GM21737 (cell line): ENCODE measurements around the gene FFAR3.
"Not testable (repeated sequence)": the region's sequence is repeated elsewhere in the genome, so short reads cannot be mapped to it uniquely, and the experiment has no call there.

Source experiments
- ATAC-seq: cut with Tn5 transposase; IDR thresholded peaks from one replicate; pipeline ENCODE4 v1.9.1; 2021; ENCODE audit warnings: mild to moderate bottlenecking, moderate library complexity; ENCODE audit not compliant: unreplicated experiment

FFAR3 gene

DNA sequence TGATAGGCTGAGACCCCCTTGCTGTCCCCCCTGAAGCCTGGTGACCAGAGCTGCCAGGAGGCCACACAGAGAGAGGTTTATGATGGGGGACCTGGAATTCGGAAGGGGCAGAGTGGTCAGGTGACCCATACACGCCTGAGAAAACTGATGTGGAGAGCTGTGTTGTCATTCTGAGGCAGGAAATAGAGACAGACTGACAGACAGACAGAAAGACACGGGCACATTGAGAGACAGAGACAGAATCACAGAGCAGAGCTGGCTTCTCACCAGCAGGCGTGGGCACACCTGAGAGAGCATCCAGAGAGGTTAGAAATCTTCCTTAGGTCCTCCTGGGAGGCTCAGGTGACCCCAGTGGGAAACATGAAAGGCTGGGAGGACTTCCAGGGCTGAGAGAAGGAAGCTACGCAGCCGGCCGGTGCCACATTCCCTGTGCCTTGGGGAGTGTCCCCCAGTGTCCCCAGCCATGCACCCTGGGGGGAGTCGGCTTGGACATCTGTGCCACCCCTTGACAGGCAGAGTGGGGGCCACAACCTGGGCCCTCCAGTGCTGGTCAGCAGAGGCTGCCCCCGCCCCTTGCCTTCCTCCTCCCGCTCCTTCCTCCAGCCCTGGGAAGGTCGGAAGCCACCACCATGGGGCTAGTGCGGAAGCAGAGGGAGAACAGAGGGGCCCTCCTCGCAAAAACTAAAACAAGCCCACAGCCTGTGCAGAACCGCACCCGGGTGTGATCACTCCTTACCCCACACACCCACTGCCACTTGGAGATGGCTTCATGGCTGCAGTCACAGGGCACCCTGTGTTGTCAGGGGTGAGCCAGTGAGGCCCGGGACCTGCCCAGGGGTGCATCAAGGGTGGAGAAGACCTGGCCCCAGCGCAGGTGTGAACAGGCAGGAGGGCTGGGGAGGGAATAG lies 8.4 kb upstream of the FFAR3 start:
- no peak for ATAC-seq

DNA sequence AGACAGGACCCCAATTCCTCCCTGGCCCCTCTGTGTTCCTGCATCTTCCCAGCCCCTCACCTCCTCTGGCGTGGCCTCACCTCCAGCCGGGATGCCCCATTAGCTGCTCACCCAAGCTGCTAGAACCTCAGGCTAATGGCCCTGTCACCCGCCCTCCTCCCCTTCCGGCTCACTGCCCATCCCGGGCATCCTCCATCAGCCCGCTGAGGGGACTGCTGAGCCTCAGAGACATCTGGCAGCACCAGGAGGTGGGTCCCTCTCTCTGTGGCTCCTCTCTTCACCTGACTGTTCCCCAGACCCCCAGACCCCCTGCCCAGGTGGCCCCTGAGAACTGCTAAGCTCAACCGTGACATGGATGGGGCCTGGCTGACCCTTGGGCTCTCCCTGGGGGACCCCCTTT lies 7.7 kb upstream of the FFAR3 start:
- ATAC-seq = no peak

- no peak for ATAC-seq
Observed at GRCh38 chr19:35351411-35352176, 6.7 kb upstream of the FFAR3 start.

DNA sequence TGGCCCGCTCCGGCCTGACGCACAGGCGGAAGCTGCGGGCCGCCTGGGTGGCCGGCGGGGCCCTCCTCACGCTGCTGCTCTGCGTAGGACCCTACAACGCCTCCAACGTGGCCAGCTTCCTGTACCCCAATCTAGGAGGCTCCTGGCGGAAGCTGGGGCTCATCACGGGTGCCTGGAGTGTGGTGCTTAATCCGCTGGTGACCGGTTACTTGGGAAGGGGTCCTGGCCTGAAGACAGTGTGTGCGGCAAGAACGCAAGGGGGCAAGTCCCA lies 6.1 kb upstream of the FFAR3 start:
- ATAC-seq = no peak

GRCh38 chr19:35352448-35353304 lies 5.6 kb upstream of the FFAR3 start:
- ATAC-seq = no peak

GRCh38 chr19:35353635-35354034 lies 4.6 kb upstream of the FFAR3 start:
- ATAC-seq = no peak

DNA sequence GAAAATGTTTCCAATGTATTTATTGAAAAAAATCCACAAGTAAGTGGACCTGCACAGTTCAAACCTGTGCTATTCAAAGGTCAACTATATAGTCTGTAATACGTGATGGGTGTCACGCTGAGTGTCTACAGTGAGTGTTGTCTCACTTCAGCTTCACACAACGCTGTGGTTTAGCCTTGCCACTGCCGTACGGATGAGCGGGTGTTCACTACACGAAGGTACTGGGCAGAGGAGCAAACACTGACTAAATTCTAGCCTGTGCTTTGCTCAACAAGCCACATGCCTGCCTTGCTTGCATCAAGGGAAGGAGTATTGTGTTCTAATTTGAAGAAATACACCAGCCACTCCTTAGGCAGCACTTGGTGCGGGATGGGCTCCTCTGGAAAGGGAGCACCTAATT lies 3.4 kb upstream of the FFAR3 start:
- no peak for ATAC-seq

- no peak for ATAC-seq
Observed at GRCh38 chr19:35355791-35356460, 2.3 kb upstream of the FFAR3 start.

GRCh38 chr19:35358834-35359233 lies 574 bp downstream of the FFAR3 start:
- not testable (repeated sequence) for ATAC-seq

DNA sequence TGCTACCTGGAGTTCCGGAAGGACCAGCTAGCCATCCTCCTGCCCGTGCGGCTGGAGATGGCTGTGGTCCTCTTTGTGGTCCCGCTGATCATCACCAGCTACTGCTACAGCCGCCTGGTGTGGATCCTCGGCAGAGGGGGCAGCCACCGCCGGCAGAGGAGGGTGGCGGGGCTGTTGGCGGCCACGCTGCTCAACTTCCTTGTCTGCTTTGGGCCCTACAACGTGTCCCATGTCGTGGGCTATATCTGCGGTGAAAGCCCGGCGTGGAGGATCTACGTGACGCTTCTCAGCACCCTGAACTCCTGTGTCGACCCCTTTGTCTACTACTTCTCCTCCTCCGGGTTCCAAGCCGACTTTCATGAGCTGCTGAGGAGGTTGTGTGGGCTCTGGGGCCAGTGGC lies 1.1 kb downstream of the FFAR3 start:
- not testable (repeated sequence) for ATAC-seq

DNA sequence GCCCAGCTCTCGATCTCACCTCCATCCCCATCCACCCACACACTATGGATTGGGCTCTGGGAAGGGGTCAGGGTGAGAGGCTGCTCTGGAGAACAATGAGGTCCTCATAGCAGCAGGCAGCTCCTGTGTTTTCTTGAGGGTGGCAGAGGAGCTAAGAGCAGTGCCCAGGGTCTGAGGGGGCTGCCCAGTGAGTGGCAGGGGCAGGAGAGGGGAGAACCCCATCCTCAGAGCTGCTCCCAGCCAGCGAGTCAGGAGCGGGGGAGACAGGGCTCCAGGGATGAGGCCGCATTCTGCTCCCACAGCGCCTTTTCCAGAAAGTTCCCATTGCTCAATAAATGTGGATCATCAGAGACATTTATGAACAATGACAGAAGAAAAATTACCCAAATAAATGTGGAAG lies 1.8 kb downstream of the FFAR3 start:
- ATAC-seq = not testable (repeated sequence)

GRCh38 chr19:35360880-35361420 lies 2.7 kb downstream of the FFAR3 start:
- no peak for ATAC-seq

GRCh38 chr19:35362261-35363000 lies 4.2 kb downstream of the FFAR3 start:
- ATAC-seq = no peak

DNA sequence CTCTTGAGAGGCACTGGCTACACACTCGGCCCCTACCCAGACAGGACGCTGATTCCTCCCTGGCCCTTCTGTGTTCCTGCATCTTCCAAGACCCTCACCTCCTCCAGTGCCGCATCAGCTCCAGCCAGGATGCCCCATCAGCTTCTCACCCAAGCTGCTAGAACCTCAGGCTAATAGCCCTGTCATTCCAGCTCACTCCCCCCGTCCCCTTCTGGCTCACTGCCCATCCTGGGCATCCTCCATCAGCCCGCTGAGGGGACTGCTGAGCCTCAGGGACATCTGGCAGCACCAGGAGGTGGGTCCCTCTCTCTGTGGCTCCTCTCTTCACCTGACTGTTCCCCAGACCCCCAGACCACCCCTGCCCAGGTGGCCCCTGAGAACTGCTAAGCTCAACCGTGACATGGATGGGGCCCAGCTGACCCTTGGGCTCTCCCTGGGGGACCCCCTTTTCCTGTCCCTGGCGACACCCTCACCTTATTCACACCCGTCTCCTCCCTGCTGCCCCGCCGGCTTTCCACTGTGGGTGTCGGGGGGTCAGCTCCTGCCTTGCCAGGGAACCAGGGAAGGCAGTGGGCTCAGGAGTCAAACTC lies 4.8 kb downstream of the FFAR3 start:
- no peak for ATAC-seq

DNA sequence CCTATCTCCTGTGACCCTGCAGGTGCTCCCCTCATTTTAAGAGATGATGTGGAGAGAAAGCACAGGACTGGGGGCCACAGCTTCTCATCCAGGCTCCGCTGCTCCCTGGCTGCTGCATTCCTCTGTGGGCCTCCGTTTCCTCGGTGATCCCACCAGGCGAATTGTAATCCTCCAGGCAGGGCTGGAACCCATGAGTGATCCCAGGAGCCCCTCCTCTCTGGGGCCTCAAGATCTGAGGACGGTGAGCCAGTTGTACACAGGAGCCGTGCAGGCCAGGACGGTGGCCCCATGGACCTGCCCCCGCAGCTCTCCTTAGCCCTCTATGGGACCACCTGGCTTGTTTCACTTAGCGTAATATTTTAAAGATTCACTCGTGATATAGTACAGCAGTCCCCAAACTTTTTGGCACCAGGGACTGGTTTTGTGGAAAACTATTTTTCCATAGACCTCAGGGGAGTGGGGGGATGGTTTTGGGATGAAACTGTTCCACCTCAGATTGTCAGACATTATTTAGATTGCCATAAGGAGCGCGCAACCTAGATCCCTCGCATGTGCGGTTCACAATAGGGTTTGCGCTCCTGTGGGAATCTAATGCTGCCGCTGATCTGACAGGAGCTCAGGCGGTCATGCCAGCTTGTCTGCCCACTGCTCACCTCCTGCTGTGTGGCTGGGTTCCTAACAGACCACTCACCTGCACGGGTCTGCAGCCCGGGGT lies 5.6 kb downstream of the FFAR3 start:
- no peak for ATAC-seq

DNA sequence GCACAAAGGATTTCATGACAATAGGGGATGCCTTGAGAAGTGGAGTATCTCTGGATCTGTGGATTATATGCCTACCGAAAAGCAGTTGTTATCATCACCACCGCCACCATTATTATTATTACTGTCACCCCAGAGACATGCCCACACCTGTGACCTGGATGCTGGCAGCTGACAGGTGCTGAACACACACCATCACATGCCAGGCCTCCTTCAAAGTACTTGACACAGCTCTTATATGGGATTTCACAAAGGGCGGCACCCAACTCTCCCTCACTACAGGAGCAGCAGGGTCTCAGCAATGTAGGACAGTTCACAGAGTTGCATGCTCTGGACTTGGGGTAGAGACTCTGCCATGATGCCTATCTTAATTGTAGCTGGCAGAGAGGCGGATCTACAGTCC lies 7.0 kb downstream of the FFAR3 start:
- ATAC-seq = no peak

DNA sequence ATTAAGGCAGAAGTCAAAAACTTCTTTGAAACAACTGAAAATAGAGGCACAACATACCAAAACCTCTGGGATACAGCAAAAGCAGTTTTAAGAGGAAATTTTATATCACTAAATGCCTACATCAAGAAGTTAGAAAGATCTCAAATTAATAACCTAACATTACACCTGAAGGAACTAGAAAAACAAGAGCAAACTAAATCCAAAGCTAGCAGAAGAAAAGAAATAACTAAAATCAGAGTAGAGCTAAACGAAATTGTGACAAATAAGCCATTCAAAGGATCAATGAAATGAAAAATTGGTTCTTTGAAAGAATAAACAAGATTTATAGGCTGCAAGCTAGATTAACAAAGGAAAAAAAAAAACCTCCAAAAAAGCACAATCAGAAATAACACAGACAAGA lies 10.1 kb downstream of the FFAR3 start:
- no peak for ATAC-seq

GRCh38 chr19:35369522-35369921 lies 11.3 kb downstream of the FFAR3 start:
- ATAC-seq = no peak

GRCh38 chr19:35370722-35371121 lies 12.5 kb downstream of the FFAR3 start, which contains the start of gene GPR42:
GPR42 (plus strand) TSS chr19:35371068; CDS start chr19:35371360, 292 bp downstream.
- ATAC-seq = no peak
